ENCODE results near the gene SHROOM1.

Gene SHROOM1

GRCh38 chr5:132776131-132776937 lies 54.1 kb downstream of the SHROOM1 start:
- no peak for DNase-seq

GRCh38 chr5:132775476-132775961 lies 54.9 kb downstream of the SHROOM1 start:
- DNase-seq = no peak

GRCh38 chr5:132774896-132775295 lies 55.6 kb downstream of the SHROOM1 start:
- no peak for DNase-seq

- no peak for DNase-seq
Measured at GRCh38 chr5:132774406-132774805, 56.0 kb downstream of the SHROOM1 start.

- no peak for DNase-seq
Measured at GRCh38 chr5:132773601-132774355, 56.7 kb downstream of the SHROOM1 start.

- no peak for DNase-seq
Measured at GRCh38 chr5:132773114-132773513, 57.3 kb downstream of the SHROOM1 start.

GRCh38 chr5:132772291-132773070 lies 58.0 kb downstream of the SHROOM1 start:
- no peak for DNase-seq

Data from NCI-H187 treated with DMSO at 0.1 percent for 48 hours (cell line).